Smooth muscle cell (in vitro differentiated cells): ENCODE results near the gene EEF1AKMT1. TPM values are rescaled to one million over a fixed set of nuclear protein-coding genes. Genes with fewer than 3 reads are reported as not detected.

ENCODE experiments used
- DNase-seq: peaks from one replicate; lab custom pipeline; 2025; ENCODE audit not compliant: unreplicated experiment; lab: John Stamatoyannopoulos, UW
- H2AFZ ChIP-seq: fragments of 200-600 bp; sonication (generic); 2 replicates; pipeline ENCODE4 v1.6.0; 2016; ENCODE audit warnings: antibody characterized with exemption, low read depth, mild to moderate bottlenecking
- H3F3A ChIP-seq: fragments of 200-600 bp; sonication (generic); 2 replicates; pipeline ENCODE4 v1.6.0; 2017; ENCODE audit warnings: antibody characterized with exemption, low read depth
- H3K27ac ChIP-seq: fragments of 200-600 bp; sonication (generic); 2 replicates; pipeline ENCODE4 v1.5.1; 2016; ENCODE audit warnings: low read depth, mild to moderate bottlenecking
- H3K27me3 ChIP-seq: fragments of 200-600 bp; sonication (generic); 2 replicates; pipeline ENCODE4 v1.6.1; 2016; ENCODE audit warnings: low read depth, mild to moderate bottlenecking
- H3K36me3 ChIP-seq: fragments of 200-600 bp; sonication (generic); 2 replicates; pipeline ENCODE4 v1.5.1; 2016; ENCODE audit warnings: low read depth
- H3K4me1 ChIP-seq: fragments of 200-600 bp; sonication (generic); 2 replicates; pipeline ENCODE4 v1.5.1; 2016; ENCODE audit warnings: low read depth
- H3K4me2 ChIP-seq: fragments of 200-600 bp; sonication (generic); 2 replicates; pipeline ENCODE4 v1.6.0; 2016; ENCODE audit warnings: mild to moderate bottlenecking
- H3K4me3 ChIP-seq: fragments of 200-600 bp; sonication (generic); 2 replicates; pipeline ENCODE4 v1.5.1; 2016; ENCODE audit warnings: mild to moderate bottlenecking
- H3K79me2 ChIP-seq: fragments of 200-600 bp; sonication (generic); 2 replicates; pipeline ENCODE4 v1.6.0; 2016; ENCODE audit warnings: low read depth, mild to moderate bottlenecking
- H3K9ac ChIP-seq: fragments of 200-600 bp; sonication (generic); 2 replicates; pipeline ENCODE4 v1.6.0; 2016; ENCODE audit warnings: low read depth
- H3K9me3 ChIP-seq: fragments of 200-600 bp; sonication (generic); replicated peaks from 2 replicates; pipeline ENCODE4 v1.5.1; 2016; ENCODE audit warnings: low read depth
- H4K20me1 ChIP-seq: fragments of 200-600 bp; sonication (generic); 2 replicates; pipeline ENCODE4 v1.6.0; 2016; ENCODE audit warnings: low read depth
- WGBS: methylation state at CpG from one replicate; pipeline ENCODE4 v1.1.7; 2016; ENCODE audit warnings: low lambda C conversion rate; 5-methylcytosine and 5-hydroxymethylcytosine counted together
- polyA plus RNA-seq: library from polyadenylated mRNA; unstranded; fragments of >200 nt; fragmentation: Nextera tagmentation; extraction: Ambion mirVana; gene quantifications from 2 replicates; pipeline ENCODE4 v1.2.1, GENCODE V29; 2016
- total RNA-seq: library from RNA; depleted of rRNA; stranded (reverse); fragments of >200 nt; gene quantifications from 2 replicates; pipeline ENCODE4 v1.2.3, GENCODE V29; 2014
- TF ChIP-seq, protein P1 (sequence below): fragments of 200-600 bp; sonication (generic); IDR thresholded peaks from 2 replicates; pipeline ENCODE4 v1.5.1; 2017; ENCODE audit warnings: borderline replicate concordance, mild to moderate bottlenecking, antibody characterized with exemption; ENCODE audit not compliant: insufficient read depth, poor library complexity, severe bottlenecking

Gene EEF1AKMT1
- total and polyA plus RNA-seq, 2 experiments from 2014 or later = 15.0 to 17.3 TPM

DNA sequence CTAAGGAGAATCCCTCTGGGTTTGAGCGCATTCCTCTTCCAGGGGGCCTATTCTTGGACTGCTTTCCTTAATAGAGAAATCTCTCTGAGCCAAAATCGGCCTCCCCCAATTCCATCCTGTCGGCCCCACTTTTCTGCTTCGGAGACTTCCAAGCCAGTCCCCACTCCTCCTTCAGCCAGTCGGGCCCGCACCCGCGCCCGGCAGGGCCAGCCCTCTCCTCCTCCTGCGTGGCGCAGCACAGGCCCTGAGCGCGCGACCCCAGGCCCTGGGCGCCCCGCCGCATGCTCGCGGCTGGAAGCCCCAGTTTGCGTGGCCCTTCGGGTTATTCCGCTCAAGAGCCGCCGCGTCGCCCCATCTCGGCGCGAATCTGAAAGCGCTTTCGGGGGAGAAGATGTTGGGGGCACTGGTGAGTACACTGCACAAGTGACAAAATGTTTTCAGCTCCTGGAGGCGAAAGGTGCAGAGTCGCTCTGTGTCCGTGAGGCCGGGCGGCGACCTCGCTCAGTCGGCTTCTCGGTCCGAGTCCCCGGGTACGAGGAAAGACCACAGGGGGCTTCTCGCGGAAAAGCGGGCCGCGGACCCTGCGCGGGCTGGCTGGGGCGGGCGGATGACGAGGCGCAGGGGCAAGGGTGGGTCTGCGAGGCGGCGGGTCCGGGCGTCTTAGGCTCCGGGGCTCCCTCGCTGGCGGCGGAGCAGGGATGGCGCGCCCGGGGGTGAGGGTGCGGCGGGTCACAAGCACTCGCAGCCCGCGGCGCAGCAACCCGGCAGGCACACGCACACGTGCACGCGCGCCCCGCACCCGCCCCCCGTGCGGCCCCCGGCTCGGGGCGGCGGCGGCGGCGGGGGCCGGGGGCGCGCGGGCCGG is 70.6 kb downstream of the EEF1AKMT1 start, which contains the start of gene IL17D:
IL17D (plus strand) TSS at position 785 of the 865 bp plus-strand sequence. CDS start 303 bp downstream, outside the sequence.
- Histone ChIP-seq H3K27ac (no peak within 1 kb of the TSS), H4K20me1 (no peaks in the 10 kb centered on the region), H3K36me3 (no peaks in the 10 kb centered on the region), H3K27me3 (peaks cover 7% of the 10 kb centered on the region), H3K4me2 (peak within 1 kb of the TSS; percentile 95), H3K9ac (peak within 1 kb of the TSS; percentile 62), H3K4me3 (peak within 1 kb of the TSS; percentile 86), H3K9me3 (no peaks in the 10 kb centered on the region), H3F3A (no peaks in the 10 kb centered on the region), H2AFZ (peak within 1 kb of the TSS; percentile 92), H3K4me1 (peaks cover 13% of the 10 kb centered on the region), H3K79me2 (no peaks in the 10 kb centered on the region)
- TF ChIP-seq, protein P1, sequence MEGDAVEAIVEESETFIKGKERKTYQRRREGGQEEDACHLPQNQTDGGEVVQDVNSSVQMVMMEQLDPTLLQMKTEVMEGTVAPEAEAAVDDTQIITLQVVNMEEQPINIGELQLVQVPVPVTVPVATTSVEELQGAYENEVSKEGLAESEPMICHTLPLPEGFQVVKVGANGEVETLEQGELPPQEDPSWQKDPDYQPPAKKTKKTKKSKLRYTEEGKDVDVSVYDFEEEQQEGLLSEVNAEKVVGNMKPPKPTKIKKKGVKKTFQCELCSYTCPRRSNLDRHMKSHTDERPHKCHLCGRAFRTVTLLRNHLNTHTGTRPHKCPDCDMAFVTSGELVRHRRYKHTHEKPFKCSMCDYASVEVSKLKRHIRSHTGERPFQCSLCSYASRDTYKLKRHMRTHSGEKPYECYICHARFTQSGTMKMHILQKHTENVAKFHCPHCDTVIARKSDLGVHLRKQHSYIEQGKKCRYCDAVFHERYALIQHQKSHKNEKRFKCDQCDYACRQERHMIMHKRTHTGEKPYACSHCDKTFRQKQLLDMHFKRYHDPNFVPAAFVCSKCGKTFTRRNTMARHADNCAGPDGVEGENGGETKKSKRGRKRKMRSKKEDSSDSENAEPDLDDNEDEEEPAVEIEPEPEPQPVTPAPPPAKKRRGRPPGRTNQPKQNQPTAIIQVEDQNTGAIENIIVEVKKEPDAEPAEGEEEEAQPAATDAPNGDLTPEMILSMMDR = no peak
- WGBS = 2% methylated on average over 53 of the region's 94 CpGs
- DNase-seq = no peak

- Histone ChIP-seq H3K36me3 (no peaks in the 10 kb centered on the region), H3K4me2 (peak overlapping the region; percentile 95), H3K27me3 (peaks cover 7% of the 10 kb centered on the region), H3K4me3 (peak overlapping the region; percentile 86), H3K27ac (no peak overlapping the region), H3K9me3 (no peaks in the 10 kb centered on the region), H3K9ac (peak overlapping the region; percentile 62), H3F3A (no peaks in the 10 kb centered on the region), H2AFZ (no peak overlapping the region), H3K4me1 (peaks cover 13% of the 10 kb centered on the region), H3K79me2 (no peaks in the 10 kb centered on the region), H4K20me1 (no peaks in the 10 kb centered on the region)
- WGBS = 49% methylated on average over 9 of the region's 9 CpGs
- DNase-seq = no peak
- TF ChIP-seq, protein P1 = no peak
These were observed 71.2 kb downstream of the EEF1AKMT1 start for GRCh38 chr13:20702530-20702914.

DNA sequence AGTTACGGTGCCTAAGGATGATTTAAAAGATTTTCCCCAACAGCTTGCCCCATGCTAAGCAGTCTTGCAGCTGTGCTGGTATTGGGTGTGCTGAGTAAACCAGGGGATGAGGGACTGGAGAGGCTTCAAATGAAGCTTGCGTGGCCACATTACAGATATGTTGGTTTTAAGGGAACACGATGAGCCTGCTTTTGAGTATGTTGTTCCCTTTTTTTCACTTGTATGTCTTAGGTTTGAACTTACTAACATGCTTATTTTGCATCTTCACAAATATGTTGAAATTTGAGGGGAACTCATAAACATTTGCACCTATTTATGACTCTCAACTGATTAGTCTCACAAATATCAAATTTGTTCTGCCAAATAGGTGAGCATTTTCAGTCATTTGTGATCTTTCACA is 72.3 kb downstream of the EEF1AKMT1 start:
- Histone ChIP-seq H3K79me2 (no peaks in the 10 kb centered on the region), H3K4me1 (peaks cover 13% of the 10 kb centered on the region), H3K4me3 (no peak overlapping the region), H3K9me3 (no peaks in the 10 kb centered on the region), H3F3A (no peaks in the 10 kb centered on the region), H2AFZ (no peak overlapping the region), H3K36me3 (no peaks in the 10 kb centered on the region), H3K4me2 (no peak overlapping the region), H4K20me1 (no peaks in the 10 kb centered on the region), H3K9ac (no peak overlapping the region), H3K27me3 (peaks cover 7% of the 10 kb centered on the region), H3K27ac (no peak overlapping the region)
- no peak for DNase-seq
- WGBS = 94% methylated on average over 3 of the region's 3 CpGs
- TF ChIP-seq, protein P1 = no peak
